Measurements from ENCODE around the gene NDUFA8. TPM values are rescaled to one million over a fixed set of nuclear protein-coding genes. Genes with fewer than 3 reads are reported as not detected.
A peak's percentile ranks its signal among the peaks of the same experiment; 100 is the strongest.

Gene NDUFA8
- total and polyA plus RNA-seq, 10 of the 15 experiments (the other 5 are each of a cell fraction or from before 2014, with no cell fraction given): 44.9 to 159 (median 90.8) TPM

DNA sequence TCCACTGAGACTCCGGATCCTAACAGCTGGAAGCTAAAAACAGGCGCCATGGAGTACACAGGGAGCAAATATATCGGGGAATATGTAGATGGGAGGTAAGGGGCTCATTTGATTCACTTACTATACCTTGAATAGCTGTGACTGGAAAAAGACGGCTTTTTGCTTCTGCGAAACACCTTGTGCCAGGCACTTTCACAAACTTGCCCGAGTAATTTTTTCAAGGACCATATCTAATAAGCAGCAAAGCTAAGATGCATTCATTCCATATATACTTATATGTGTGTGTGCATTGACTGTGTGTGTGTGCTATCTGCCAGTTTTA, 307 bp upstream of the NDUFA8 start:
- 33% methylated on average over 6 of the region's 6 CpGs for WGBS (ENCODE audit: insufficient coverage, insufficient replicate concordance, low lambda C conversion rate, missing lambda C conversion rate)
- no peak overlapping the region for H3K9ac ChIP-seq (ENCODE audit: control insufficient read depth, insufficient read depth, low read length)
- intact Hi-C loops (cut with micrococcal nuclease; ENCODE audit: unreplicated experiment): no loop called here
- H3K9me3 ChIP-seq (replicated peaks; ENCODE audit: control insufficient read depth, insufficient read depth, low read length): no peaks in the 10 kb centered on the region; the same call in 1 of the 3 replicates
- H2AFZ ChIP-seq (ENCODE audit: control insufficient read depth, low read depth, low read length): peak overlapping the region; percentile 90
- peak overlapping the region; percentile 98; the same call in 1 of the 2 replicates for H3K4me3 ChIP-seq
- H3K27ac ChIP-seq (ENCODE audit: control insufficient read depth, insufficient read depth): no peak overlapping the region
- ChIA-PET SMC1A (ENCODE audit: uncharacterized antibody, unreplicated experiment) (no interaction called here), CTCF (interaction anchor here (1.5 to 7.2 kb wide), 3 partner anchors 15 to 38 kb away, joined by 4 to 43 read pairs (median 5); no protein-coding TSS in a partner anchor), RAD21 (ENCODE audit: unreplicated experiment) (no interaction called here), POLR2A (interaction anchor here (1.0 to 1.2 kb wide), 2 partner anchors 12 to 105 kb away, joined by 3 read pairs; partner anchors contain the start of genes MRRF and RBM18)
- H3K4me1 ChIP-seq (ENCODE audit: control insufficient read depth, insufficient read depth, low read length): no peaks in the 10 kb centered on the region
- BruUV-seq (replicated peaks): no TSS peak
- no peak for FAIRE-seq
- H3K79me2 ChIP-seq (ENCODE audit: control insufficient read depth, insufficient read depth, low read length): peaks cover 25% of the 10 kb centered on the region
- in situ Hi-C loops (cut with MboI): no loop called here
- ATAC-seq: no peak
- H3K27me3 ChIP-seq (replicated peaks in 1 of 2; ENCODE audit: control insufficient read depth in 2 of 2, insufficient read depth in 2 of 2, low read length in 1 of 2): peaks cover 0 to 8% of the 10 kb centered on the region in 2 experiments; a peak in 1 of 4 replicates
- H4K20me1 ChIP-seq (ENCODE audit: control insufficient read depth, insufficient read depth): no peaks in the 10 kb centered on the region
- DNase-seq (ENCODE audit: low read depth, low spot score): no peak
- H3K36me3 ChIP-seq (ENCODE audit: control insufficient read depth in 2 of 2, insufficient read depth in 2 of 2, low read length in 1 of 2): no peaks in the 10 kb centered on the region
- peak overlapping the region; percentile 88 for H3K4me2 ChIP-seq (ENCODE audit: control insufficient read depth, insufficient read depth)
- TF ChIP-seq MXI1 (IDR thresholded peaks at IDR 0.05; ENCODE audit: low read depth, low read length) (no peak; the same call in 1 of the 2 replicates), CHD2 (IDR thresholded peaks at IDR 0.05; ENCODE audit: borderline replicate concordance, low read depth, low read length) (0 out of 2 replicates have a peak, but pooled peaks have one; percentile 2)

- TF ChIP-seq, protein P1, sequence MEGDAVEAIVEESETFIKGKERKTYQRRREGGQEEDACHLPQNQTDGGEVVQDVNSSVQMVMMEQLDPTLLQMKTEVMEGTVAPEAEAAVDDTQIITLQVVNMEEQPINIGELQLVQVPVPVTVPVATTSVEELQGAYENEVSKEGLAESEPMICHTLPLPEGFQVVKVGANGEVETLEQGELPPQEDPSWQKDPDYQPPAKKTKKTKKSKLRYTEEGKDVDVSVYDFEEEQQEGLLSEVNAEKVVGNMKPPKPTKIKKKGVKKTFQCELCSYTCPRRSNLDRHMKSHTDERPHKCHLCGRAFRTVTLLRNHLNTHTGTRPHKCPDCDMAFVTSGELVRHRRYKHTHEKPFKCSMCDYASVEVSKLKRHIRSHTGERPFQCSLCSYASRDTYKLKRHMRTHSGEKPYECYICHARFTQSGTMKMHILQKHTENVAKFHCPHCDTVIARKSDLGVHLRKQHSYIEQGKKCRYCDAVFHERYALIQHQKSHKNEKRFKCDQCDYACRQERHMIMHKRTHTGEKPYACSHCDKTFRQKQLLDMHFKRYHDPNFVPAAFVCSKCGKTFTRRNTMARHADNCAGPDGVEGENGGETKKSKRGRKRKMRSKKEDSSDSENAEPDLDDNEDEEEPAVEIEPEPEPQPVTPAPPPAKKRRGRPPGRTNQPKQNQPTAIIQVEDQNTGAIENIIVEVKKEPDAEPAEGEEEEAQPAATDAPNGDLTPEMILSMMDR (IDR thresholded peaks at IDR 0.05 in 2 of 3, conservative IDR thresholded peaks at IDR 0.05 in 1 of 3; ENCODE audit: control insufficient read depth in 2 of 3, extremely low read depth in 1 of 3, insufficient read depth in 1 of 3, low read depth in 3 of 3, low read length in 3 of 3): peak; percentile 42 to 78 (median 75)
- TF ChIP-seq HDGF (IDR thresholded peaks at IDR 0.05): 0 out of 2 replicates have a peak, but pooled peaks have one; percentile 30
- TF ChIP-seq YY1 (IDR thresholded peaks at IDR 0.05; ENCODE audit: low read depth, low read length): no peak
- peak; percentile 29; the same call in 1 of the 2 replicates for TF ChIP-seq RAD21 (IDR thresholded peaks at IDR 0.05; ENCODE audit: insufficient read depth, low read depth, low read length)
- TF ChIP-seq RELA (IDR thresholded peaks at IDR 0.05; ENCODE audit: borderline replicate concordance, partially characterized antibody): no peak
- peak overlapping the region; percentile 29; the same call in 1 of the 2 replicates for H3K4me3 ChIP-seq
- no peak for DNase-seq (ENCODE audit: low read depth, low spot score)
- H3K27ac ChIP-seq (ENCODE audit: control insufficient read depth, insufficient read depth): no peak overlapping the region
- BruUV-seq (replicated peaks): no TSS peak
- H4K20me1 ChIP-seq (ENCODE audit: control insufficient read depth, insufficient read depth): no peaks in the 10 kb centered on the region
- ChIA-PET CTCF (interaction anchor here (0.7 to 7.2 kb wide), 4 partner anchors 9 to 69 kb away, joined by 3 to 43 read pairs (median 3); no protein-coding TSS in a partner anchor), SMC1A (ENCODE audit: uncharacterized antibody, unreplicated experiment) (no interaction called here), POLR2A (interaction anchor here (1.2 kb wide), 1 partner anchor 15 kb away, joined by 3 read pairs; no protein-coding TSS in a partner anchor), RAD21 (ENCODE audit: unreplicated experiment) (no interaction called here)
- FAIRE-seq: peak; percentile 85
- peak overlapping the region; percentile 20; the same call in 1 of the 2 replicates for H3K4me2 ChIP-seq (ENCODE audit: control insufficient read depth, insufficient read depth)
- H3K9me3 ChIP-seq (replicated peaks; ENCODE audit: control insufficient read depth, insufficient read depth, low read length): no peaks in the 10 kb centered on the region; the same call in 1 of the 3 replicates
- no peaks in the 10 kb centered on the region for H3K36me3 ChIP-seq (ENCODE audit: control insufficient read depth in 2 of 2, insufficient read depth in 2 of 2, low read length in 1 of 2)
- in situ Hi-C loops (cut with MboI) (no loop called here), intact Hi-C loops (cut with micrococcal nuclease; ENCODE audit: unreplicated experiment) (no loop called here)
- 67% methylated on average over 3 of the region's 3 CpGs for WGBS (ENCODE audit: insufficient coverage, insufficient replicate concordance, low lambda C conversion rate, missing lambda C conversion rate)
- H3K79me2 ChIP-seq (ENCODE audit: control insufficient read depth, insufficient read depth, low read length): peaks cover 25% of the 10 kb centered on the region
- no peak overlapping the region for H3K9ac ChIP-seq (ENCODE audit: control insufficient read depth, insufficient read depth, low read length)
- peak; percentile 80 for ATAC-seq
- H3K4me1 ChIP-seq (ENCODE audit: control insufficient read depth, insufficient read depth, low read length): no peaks in the 10 kb centered on the region
- H2AFZ ChIP-seq (ENCODE audit: control insufficient read depth, low read depth, low read length): no peak overlapping the region
- H3K27me3 ChIP-seq (replicated peaks in 1 of 2; ENCODE audit: control insufficient read depth in 2 of 2, insufficient read depth in 2 of 2, low read length in 1 of 2): peaks cover 0 to 8% of the 10 kb centered on the region in 2 experiments; a peak in 1 of 4 replicates
These were observed 1.4 kb downstream of the NDUFA8 start for GRCh38 chr9:122158202-122158601.

All from GM12878 (cell line).